ENCODE data around the gene ATOH8. TPM values are rescaled to one million over a fixed set of nuclear protein-coding genes. Genes with fewer than 3 reads are reported as not detected.

Gene ATOH8
- total RNA-seq, 1 experiment from 2014 or later = 0.20 TPM

DNA sequence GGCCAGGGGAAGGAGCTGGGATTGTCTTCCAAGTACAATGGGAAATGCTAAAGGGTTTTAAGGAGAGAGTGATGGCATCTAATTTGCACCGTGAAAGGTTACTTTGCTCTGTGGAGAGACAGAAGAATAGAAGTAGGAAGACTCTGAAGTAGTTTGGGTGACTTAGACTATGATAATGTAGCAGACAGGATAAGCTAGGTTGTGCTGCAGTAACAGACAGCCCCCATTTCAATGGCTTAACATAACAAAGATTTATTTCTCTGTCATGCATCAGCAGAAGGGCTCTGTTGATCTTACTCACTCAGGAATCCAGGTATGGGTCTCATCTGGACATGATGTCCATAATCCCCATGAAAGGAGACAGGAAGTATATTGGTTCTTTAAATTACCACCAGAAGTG, 33.3 kb upstream of the ATOH8 start:
- Histone ChIP-seq H3K56ac (ENCODE audit: insufficient read length, low read depth, low read length) (no peak overlapping the region), H4K5ac (ENCODE audit: insufficient read length, low read depth, low read length) (no peak overlapping the region), H3T11ph (ENCODE audit: low read length) (no peak overlapping the region), H2BK20ac (ENCODE audit: low read depth, low read length, poor library complexity, severe bottlenecking) (no peak overlapping the region), H2AK5ac (ENCODE audit: insufficient read length, low read length) (no peak overlapping the region), H2BK120ac (ENCODE audit: low read depth, low read length, poor library complexity, severe bottlenecking) (no peak overlapping the region), H2BK15ac (ENCODE audit: low read depth, low read length) (no peak overlapping the region), H3K27me3 (ENCODE audit: insufficient read depth, low read length) (no peaks in the 10 kb centered on the region), H3K27ac (ENCODE audit: insufficient read length, low read depth, low read length) (no peak overlapping the region), H3K23ac (ENCODE audit: insufficient read length, low read depth, low read length) (no peak overlapping the region), H3K79me2 (ENCODE audit: insufficient read depth, low read length) (no peaks in the 10 kb centered on the region), H3K4me1 (ENCODE audit: insufficient read depth, low read length) (no peaks in the 10 kb centered on the region), H2BK12ac (ENCODE audit: insufficient read length, low read depth, low read length) (no peak overlapping the region), H4K91ac (ENCODE audit: insufficient read length, low read depth, low read length) (no peak overlapping the region), H3K23me2 (ENCODE audit: insufficient read length, low read depth, low read length, poor library complexity, severe bottlenecking) (no peaks in the 10 kb centered on the region), H2AFZ (ENCODE audit: low read length) (no peak overlapping the region), H4K8ac (replicated peaks; ENCODE audit: insufficient read length, low read depth, low read length) (no peak overlapping the region), H3K9ac (ENCODE audit: extremely low read depth, insufficient read length, low read length) (no peak overlapping the region), H2BK5ac (ENCODE audit: insufficient read length, low read length) (no peak overlapping the region), H3K4ac (ENCODE audit: low read depth, low read length) (no peak overlapping the region), H3K14ac (ENCODE audit: insufficient read depth, low read length) (no peak overlapping the region), H3K4me2 (ENCODE audit: insufficient read depth, insufficient read length, low read length) (no peak overlapping the region), H3K18ac (ENCODE audit: insufficient read length, low read depth, low read length) (no peak overlapping the region), H4K20me1 (ENCODE audit: control insufficient read depth, insufficient read depth, insufficient read length) (no peaks in the 10 kb centered on the region), H3K79me1 (ENCODE audit: insufficient read depth, low read depth, low read length, poor library complexity, severe bottlenecking) (no peaks in the 10 kb centered on the region), H3K9me3 (ENCODE audit: control insufficient read depth, low read depth, low read length) (no peaks in the 10 kb centered on the region)
- peaks cover 4 to 5% of the 10 kb centered on the region in 2 experiments; a peak in 4 of 5 replicates for H3K9me3 Mint-ChIP-seq
- WGBS (ENCODE audit: extremely low coverage, insufficient read length, low lambda C conversion rate) = no CpG with 5 or more reads among the region's 1 CpG
- H3K27me3 Mint-ChIP-seq (ENCODE audit: low read depth) = peaks cover 11% of the 10 kb centered on the region
- TF ChIP-seq, protein P1, sequence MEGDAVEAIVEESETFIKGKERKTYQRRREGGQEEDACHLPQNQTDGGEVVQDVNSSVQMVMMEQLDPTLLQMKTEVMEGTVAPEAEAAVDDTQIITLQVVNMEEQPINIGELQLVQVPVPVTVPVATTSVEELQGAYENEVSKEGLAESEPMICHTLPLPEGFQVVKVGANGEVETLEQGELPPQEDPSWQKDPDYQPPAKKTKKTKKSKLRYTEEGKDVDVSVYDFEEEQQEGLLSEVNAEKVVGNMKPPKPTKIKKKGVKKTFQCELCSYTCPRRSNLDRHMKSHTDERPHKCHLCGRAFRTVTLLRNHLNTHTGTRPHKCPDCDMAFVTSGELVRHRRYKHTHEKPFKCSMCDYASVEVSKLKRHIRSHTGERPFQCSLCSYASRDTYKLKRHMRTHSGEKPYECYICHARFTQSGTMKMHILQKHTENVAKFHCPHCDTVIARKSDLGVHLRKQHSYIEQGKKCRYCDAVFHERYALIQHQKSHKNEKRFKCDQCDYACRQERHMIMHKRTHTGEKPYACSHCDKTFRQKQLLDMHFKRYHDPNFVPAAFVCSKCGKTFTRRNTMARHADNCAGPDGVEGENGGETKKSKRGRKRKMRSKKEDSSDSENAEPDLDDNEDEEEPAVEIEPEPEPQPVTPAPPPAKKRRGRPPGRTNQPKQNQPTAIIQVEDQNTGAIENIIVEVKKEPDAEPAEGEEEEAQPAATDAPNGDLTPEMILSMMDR (conservative IDR thresholded peaks at IDR 0.05) = no peak
- peaks cover 5 to 13% of the 10 kb centered on the region in 2 experiments for H3K4me1 Mint-ChIP-seq
- H3K27ac Mint-ChIP-seq = no peak overlapping the region
- no peak overlapping the region for H3K4me3 Mint-ChIP-seq
- no peaks in the 10 kb centered on the region; a peak in 1 of 7 replicates for H3K36me3 Mint-ChIP-seq (ENCODE audit: insufficient read depth in 1 of 3, low read depth in 3 of 3)
- no peak for DNase-seq
